ENCODE measurements around the gene HDDC2.

Gene HDDC2

GRCh38 chr6:125301435-125302391 lies at the start of gene HDDC2:
HDDC2 (minus strand) TSS chr6:125301967; CDS start chr6:125301932, 35 bp downstream.
- DNase-seq (ENCODE audit: low read depth), result peak; percentile 67

GRCh38 chr6:125346926-125347563 lies 45.3 kb upstream of the HDDC2 start:
- no peak for DNase-seq (ENCODE audit: low read depth)

GRCh38 chr6:125346201-125346925 lies 44.6 kb upstream of the HDDC2 start:
- DNase-seq (ENCODE audit: low read depth), result no peak

- DNase-seq (ENCODE audit: low read depth), result no peak
Measured at GRCh38 chr6:125341460-125341859, 39.7 kb upstream of the HDDC2 start.

- DNase-seq (ENCODE audit: low read depth), result no peak
Measured at GRCh38 chr6:125340991-125341390, 39.2 kb upstream of the HDDC2 start.

GRCh38 chr6:125340175-125340835 lies 38.5 kb upstream of the HDDC2 start:
- DNase-seq (ENCODE audit: low read depth), result no peak

GRCh38 chr6:125339653-125340052 lies 37.9 kb upstream of the HDDC2 start:
- no peak for DNase-seq (ENCODE audit: low read depth)

GRCh38 chr6:125338381-125338780 lies 36.6 kb upstream of the HDDC2 start:
- DNase-seq (ENCODE audit: low read depth), result no peak

GRCh38 chr6:125337706-125338105 lies 35.9 kb upstream of the HDDC2 start:
- no peak for DNase-seq (ENCODE audit: low read depth)

GRCh38 chr6:125332664-125333063 lies 30.9 kb upstream of the HDDC2 start:
- no peak for DNase-seq (ENCODE audit: low read depth)

GRCh38 chr6:125325586-125325985 lies 23.8 kb upstream of the HDDC2 start:
- peak; percentile 56 for DNase-seq (ENCODE audit: low read depth)

- DNase-seq (ENCODE audit: low read depth), result no peak
Measured at GRCh38 chr6:125323376-125323775, 21.6 kb upstream of the HDDC2 start.

- DNase-seq (ENCODE audit: low read depth), result no peak
Measured at GRCh38 chr6:125316621-125317020, 14.9 kb upstream of the HDDC2 start.

GRCh38 chr6:125315548-125315947 lies 13.8 kb upstream of the HDDC2 start:
- DNase-seq (ENCODE audit: low read depth), result no peak

- DNase-seq (ENCODE audit: low read depth), result peak; percentile 55
Measured at GRCh38 chr6:125314009-125314581, 12.3 kb upstream of the HDDC2 start.

- no peak for DNase-seq (ENCODE audit: low read depth)
Measured at GRCh38 chr6:125312950-125313349, 11.2 kb upstream of the HDDC2 start.

- DNase-seq (ENCODE audit: low read depth), result no peak
Measured at GRCh38 chr6:125312478-125312877, 10.7 kb upstream of the HDDC2 start.

GRCh38 chr6:125310994-125311649 lies 9.4 kb upstream of the HDDC2 start:
- peak; percentile 63 for DNase-seq (ENCODE audit: low read depth)

GRCh38 chr6:125307964-125308615 lies 6.3 kb upstream of the HDDC2 start:
- no peak for DNase-seq (ENCODE audit: low read depth)

GRCh38 chr6:125307150-125307838 lies 5.5 kb upstream of the HDDC2 start:
- peak; percentile 64 for DNase-seq (ENCODE audit: low read depth)

Measured in amniotic epithelial cell (primary cell).